ENCODE results near the gene PRPF40A. TPM values are rescaled to one million over a fixed set of nuclear protein-coding genes. Genes with fewer than 3 reads are reported as not detected.
A peak's percentile ranks its signal among the peaks of the same experiment; 100 is the strongest.

The PRPF40A gene
- polyA plus RNA-seq, 3 donors: 56.0 to 95.4 (median 66.6) TPM

- H3K4me1 ChIP-seq (ENCODE audit: control insufficient read depth in 1 of 2, insufficient read depth in 2 of 2, low read length in 2 of 2): peaks cover 24 to 28% of the 10 kb centered on the region in 2 donors
- WGBS (ENCODE audit: insufficient coverage): 88% methylated on average over 1 of the region's 1 CpG
- Mint-ChIP-seq H3K9me3 (no peaks in the 10 kb centered on the region), H3K4me1 (peaks cover 29% of the 10 kb centered on the region), H3K27ac (peak overlapping the region; percentile 7 to 85 (median 73)), H3K4me3 (peak overlapping the region in 1 of 2 donors; percentile 77), H3K27me3 (ENCODE audit: low read depth in 3 of 3) (peaks cover 0 to 1% (median 0%) of the 10 kb centered on the region in 3 donors), H3K36me3 (peaks cover 11 to 13% of the 10 kb centered on the region in 2 donors)
- TF ChIP-seq, protein P1, sequence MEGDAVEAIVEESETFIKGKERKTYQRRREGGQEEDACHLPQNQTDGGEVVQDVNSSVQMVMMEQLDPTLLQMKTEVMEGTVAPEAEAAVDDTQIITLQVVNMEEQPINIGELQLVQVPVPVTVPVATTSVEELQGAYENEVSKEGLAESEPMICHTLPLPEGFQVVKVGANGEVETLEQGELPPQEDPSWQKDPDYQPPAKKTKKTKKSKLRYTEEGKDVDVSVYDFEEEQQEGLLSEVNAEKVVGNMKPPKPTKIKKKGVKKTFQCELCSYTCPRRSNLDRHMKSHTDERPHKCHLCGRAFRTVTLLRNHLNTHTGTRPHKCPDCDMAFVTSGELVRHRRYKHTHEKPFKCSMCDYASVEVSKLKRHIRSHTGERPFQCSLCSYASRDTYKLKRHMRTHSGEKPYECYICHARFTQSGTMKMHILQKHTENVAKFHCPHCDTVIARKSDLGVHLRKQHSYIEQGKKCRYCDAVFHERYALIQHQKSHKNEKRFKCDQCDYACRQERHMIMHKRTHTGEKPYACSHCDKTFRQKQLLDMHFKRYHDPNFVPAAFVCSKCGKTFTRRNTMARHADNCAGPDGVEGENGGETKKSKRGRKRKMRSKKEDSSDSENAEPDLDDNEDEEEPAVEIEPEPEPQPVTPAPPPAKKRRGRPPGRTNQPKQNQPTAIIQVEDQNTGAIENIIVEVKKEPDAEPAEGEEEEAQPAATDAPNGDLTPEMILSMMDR (IDR thresholded peaks at IDR 0.05): no peak
- H3K4me2 ChIP-seq (replicated peaks; ENCODE audit: extremely low read depth, low read length, poor library complexity, severe bottlenecking): peak overlapping the region; percentile 55
- H3K9me3 ChIP-seq (replicated peaks in 1 of 2; ENCODE audit: control insufficient read depth in 1 of 2, insufficient read depth in 1 of 2, low read length in 2 of 2): no peaks in the 10 kb centered on the region
- DNase-seq: peak; percentile 38 to 45 (median 42)
- intact Hi-C loops (cut with micrococcal nuclease): no loop called here
- peak overlapping the region in 1 of 2 donors; percentile 54 for H3K27ac ChIP-seq (ENCODE audit: low read depth in 1 of 2, low read length in 2 of 2)
- H3K9ac ChIP-seq (ENCODE audit: insufficient read depth, low read length, poor library complexity, severe bottlenecking): no peak overlapping the region
- peaks cover 72% of the 10 kb centered on the region for H3K79me2 ChIP-seq (ENCODE audit: insufficient read depth, low read length)
- H3K27me3 ChIP-seq (ENCODE audit: control insufficient read depth in 2 of 2, insufficient read depth in 2 of 2, low read length in 2 of 2): no peaks in the 10 kb centered on the region
- H3K4me3 ChIP-seq (replicated peaks in 1 of 3; ENCODE audit: low read depth in 2 of 3, low read length in 3 of 3): peak overlapping the region in 2 of 3 experiments; percentile 25 to 50
- H4K20me1 ChIP-seq (ENCODE audit: insufficient read depth, low read length): peaks cover 17% of the 10 kb centered on the region
- peaks cover 8 to 16% of the 10 kb centered on the region in 2 donors for H3K36me3 ChIP-seq (replicated peaks in 1 of 2; ENCODE audit: control insufficient read depth in 1 of 2, insufficient read depth in 2 of 2, low read length in 2 of 2)
- H2AFZ ChIP-seq (ENCODE audit: insufficient read depth, low read depth, low read length, poor library complexity, severe bottlenecking): no peak overlapping the region
These were observed 13.5 kb upstream of the PRPF40A start for GRCh38 chr2:152730591-152731333.

DNA sequence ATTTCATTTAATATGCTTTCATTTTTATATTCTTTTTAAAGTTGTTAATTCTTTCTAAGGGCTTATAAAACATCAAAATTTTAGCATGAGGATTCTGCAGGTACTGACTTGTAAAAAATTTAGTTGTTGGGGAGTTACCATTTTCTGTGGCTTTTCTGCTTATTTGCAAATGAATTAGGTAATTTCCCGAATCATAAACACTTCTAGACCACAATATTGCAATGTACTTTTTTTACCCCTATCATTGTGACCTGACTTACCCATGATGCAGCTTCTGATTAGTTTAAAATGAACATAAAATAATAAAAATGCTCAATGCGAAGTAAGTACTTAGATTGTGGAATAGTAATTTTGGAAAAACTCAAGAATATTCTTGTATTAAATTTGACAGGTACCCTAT, 12.6 kb upstream of the PRPF40A start:
- no peak overlapping the region for H3K4me3 ChIP-seq (replicated peaks in 1 of 3; ENCODE audit: low read depth in 2 of 3, low read length in 3 of 3)
- H3K27me3 ChIP-seq (ENCODE audit: control insufficient read depth in 2 of 2, insufficient read depth in 2 of 2, low read length in 2 of 2): no peaks in the 10 kb centered on the region
- peaks cover 17% of the 10 kb centered on the region for H4K20me1 ChIP-seq (ENCODE audit: insufficient read depth, low read length)
- peaks cover 82% of the 10 kb centered on the region for H3K79me2 ChIP-seq (ENCODE audit: insufficient read depth, low read length)
- H2AFZ ChIP-seq (ENCODE audit: insufficient read depth, low read depth, low read length, poor library complexity, severe bottlenecking): no peak overlapping the region
- peaks cover under 1 to 15% of the 10 kb centered on the region in 2 donors for H3K36me3 ChIP-seq (replicated peaks in 1 of 2; ENCODE audit: control insufficient read depth in 1 of 2, insufficient read depth in 2 of 2, low read length in 2 of 2)
- peaks cover 24 to 28% of the 10 kb centered on the region in 2 donors for H3K4me1 ChIP-seq (ENCODE audit: control insufficient read depth in 1 of 2, insufficient read depth in 2 of 2, low read length in 2 of 2)
- Mint-ChIP-seq H3K4me1 (peaks cover 29% of the 10 kb centered on the region), H3K27ac (peak overlapping the region in 6 of 7 donors; percentile 30 to 85 (median 46)), H3K27me3 (ENCODE audit: low read depth in 3 of 3) (peaks cover 0 to 1% (median 0%) of the 10 kb centered on the region in 3 donors), H3K9me3 (no peaks in the 10 kb centered on the region), H3K4me3 (no peak overlapping the region), H3K36me3 (peaks cover 5 to 10% of the 10 kb centered on the region in 2 donors)
- WGBS (ENCODE audit: insufficient coverage): no CpG with 5 or more reads among the region's 2 CpGs
- H3K9me3 ChIP-seq (replicated peaks in 1 of 2; ENCODE audit: control insufficient read depth in 1 of 2, insufficient read depth in 1 of 2, low read length in 2 of 2): no peaks in the 10 kb centered on the region
- DNase-seq: no peak
- no peak overlapping the region for H3K9ac ChIP-seq (ENCODE audit: insufficient read depth, low read length, poor library complexity, severe bottlenecking)
- TF ChIP-seq, protein P1 (IDR thresholded peaks at IDR 0.05): no peak
- peak overlapping the region; percentile 55 for H3K4me2 ChIP-seq (replicated peaks; ENCODE audit: extremely low read depth, low read length, poor library complexity, severe bottlenecking)
- intact Hi-C loops (cut with micrococcal nuclease): no loop called here
- H3K27ac ChIP-seq (ENCODE audit: low read depth in 1 of 2, low read length in 2 of 2): peak overlapping the region in 1 of 2 donors; percentile 54
